Skin of body (tissue), 2 donors: ENCODE measurements around the gene CTNNA3. TPM values are rescaled to one million over a fixed set of nuclear protein-coding genes. Genes with fewer than 3 reads are reported as not detected.

ENCODE experiments used
- DNase-seq: peaks from one replicate; lab custom pipeline; 2025; lab: John Stamatoyannopoulos, UW
- total RNA-seq: library from RNA; depleted of rRNA; stranded (reverse); fragments of >200 nt; gene quantifications from one replicate; pipeline ENCODE4 v1.2.3, GENCODE V29; 2014

The CTNNA3 gene
- total RNA-seq, 1 donor from 2014 or later, result 7.1 TPM

- no peak for DNase-seq
Observed at GRCh38 chr10:66671064-66671463, 1024.9 kb downstream of the CTNNA3 start.

GRCh38 chr10:66656499-66656898 is 1039.5 kb downstream of the CTNNA3 start:
- no peak for DNase-seq

- DNase-seq, result no peak
Observed at GRCh38 chr10:66654861-66655260, 1041.1 kb downstream of the CTNNA3 start.

- no peak for DNase-seq
Observed at GRCh38 chr10:66651308-66652082, 1044.5 kb downstream of the CTNNA3 start.

GRCh38 chr10:66649626-66650025 is 1046.4 kb downstream of the CTNNA3 start:
- no peak for DNase-seq

GRCh38 chr10:66642217-66642616 is 1053.8 kb downstream of the CTNNA3 start:
- DNase-seq, result no peak

GRCh38 chr10:66639371-66639770 is 1056.6 kb downstream of the CTNNA3 start:
- no peak for DNase-seq

GRCh38 chr10:66637273-66638036 is 1058.5 kb downstream of the CTNNA3 start:
- no peak for DNase-seq

GRCh38 chr10:66629996-66630395 is 1066.0 kb downstream of the CTNNA3 start:
- DNase-seq, result no peak

- DNase-seq, result no peak
Observed at GRCh38 chr10:66627156-66627555, 1068.8 kb downstream of the CTNNA3 start.

- no peak for DNase-seq
Observed at GRCh38 chr10:66625709-66626590, 1070.0 kb downstream of the CTNNA3 start.

- no peak for DNase-seq
Observed at GRCh38 chr10:66622050-66622449, 1073.9 kb downstream of the CTNNA3 start.

GRCh38 chr10:66604195-66604594 is 1091.8 kb downstream of the CTNNA3 start:
- DNase-seq, result no peak

GRCh38 chr10:66591865-66592264 is 1104.1 kb downstream of the CTNNA3 start:
- no peak for DNase-seq

GRCh38 chr10:66587680-66588050 is 1108.3 kb downstream of the CTNNA3 start:
- DNase-seq, result no peak

GRCh38 chr10:66586897-66587679 is 1108.9 kb downstream of the CTNNA3 start:
- DNase-seq, result no peak

- DNase-seq, result no peak
Observed at GRCh38 chr10:66586073-66586472, 1109.9 kb downstream of the CTNNA3 start.

- DNase-seq, result no peak
Observed at GRCh38 chr10:66575251-66575855, 1120.6 kb downstream of the CTNNA3 start.

- no peak for DNase-seq
Observed at GRCh38 chr10:66572700-66573099, 1123.3 kb downstream of the CTNNA3 start.

- DNase-seq, result no peak
Observed at GRCh38 chr10:66565999-66566398, 1130.0 kb downstream of the CTNNA3 start.

GRCh38 chr10:66564287-66564686 is 1131.7 kb downstream of the CTNNA3 start:
- no peak for DNase-seq
